Stimulated activated CD8-positive, alpha-beta memory T cell treated with anti-CD3 and anti-CD28 coated beads, Interleukin-15, amount 100 ng/mL, for 48 hours (primary cell): ENCODE measurements around the gene SLC35A5.

Experiments
- DNase-seq, 2 donors: peaks; one replicate each; pipeline ENCODE4 v3.0.0-alpha.2; 2020; ENCODE audit warnings: low read depth in 2 of 2

SLC35A5 gene

DNA sequence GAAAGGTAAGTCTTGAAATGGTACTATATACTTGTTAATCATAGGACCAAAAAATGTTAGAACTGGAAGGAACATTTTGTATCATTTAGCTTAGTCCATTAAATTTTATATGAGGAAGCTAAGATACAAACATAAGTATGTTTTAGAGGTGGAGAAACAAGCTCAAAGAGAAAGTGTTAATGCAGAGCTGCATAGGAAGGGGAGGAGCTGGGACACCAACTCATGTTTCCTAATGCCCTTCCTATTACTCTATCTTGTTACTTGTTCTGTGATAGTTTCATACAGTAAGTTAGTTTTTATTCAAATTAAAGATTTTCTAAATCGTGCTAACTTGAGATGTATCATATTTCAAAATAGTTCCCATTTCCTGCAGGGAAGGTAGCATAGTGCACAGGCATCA lies 7.4 kb downstream of the SLC35A5 start:
- DNase-seq = no peak

DNA sequence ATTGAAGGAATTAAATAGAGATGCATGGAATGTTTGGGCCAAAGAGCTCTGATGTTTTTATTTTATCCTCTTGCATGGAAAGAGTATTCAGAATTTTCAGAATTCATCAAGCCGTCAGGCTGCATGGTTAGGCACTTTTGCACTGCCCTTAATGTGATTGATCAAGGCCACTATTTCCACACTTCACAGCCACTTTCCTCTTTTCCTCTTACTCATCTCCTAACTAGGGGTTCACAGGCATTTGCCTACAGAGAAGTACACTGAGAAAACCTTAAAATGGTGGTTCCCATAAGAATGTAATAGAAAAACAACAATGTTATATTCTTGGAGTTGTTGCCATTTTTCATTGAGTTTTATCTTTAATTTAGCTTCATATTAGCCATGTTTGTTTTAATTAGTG lies 10.9 kb downstream of the SLC35A5 start:
- no peak for DNase-seq

DNA sequence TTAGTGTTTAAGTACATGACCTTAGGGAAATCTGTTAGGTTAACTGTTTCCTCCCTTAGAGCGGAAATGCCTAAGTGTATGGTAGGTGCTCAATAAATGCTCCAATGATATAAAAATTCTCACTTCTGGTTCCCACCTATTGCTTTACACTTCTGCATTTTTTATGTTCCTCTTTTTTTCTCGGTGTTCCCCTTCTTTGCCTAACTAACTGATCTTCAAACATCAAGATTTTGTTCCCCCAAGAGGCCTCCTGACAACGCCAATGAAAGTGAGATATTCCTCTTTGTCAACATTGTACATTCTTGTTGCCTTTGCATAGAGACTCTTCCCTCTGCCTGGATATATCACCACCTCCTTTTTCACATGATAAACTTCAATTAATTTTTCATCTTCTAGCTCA lies 17.4 kb downstream of the SLC35A5 start:
- DNase-seq = no peak

DNA sequence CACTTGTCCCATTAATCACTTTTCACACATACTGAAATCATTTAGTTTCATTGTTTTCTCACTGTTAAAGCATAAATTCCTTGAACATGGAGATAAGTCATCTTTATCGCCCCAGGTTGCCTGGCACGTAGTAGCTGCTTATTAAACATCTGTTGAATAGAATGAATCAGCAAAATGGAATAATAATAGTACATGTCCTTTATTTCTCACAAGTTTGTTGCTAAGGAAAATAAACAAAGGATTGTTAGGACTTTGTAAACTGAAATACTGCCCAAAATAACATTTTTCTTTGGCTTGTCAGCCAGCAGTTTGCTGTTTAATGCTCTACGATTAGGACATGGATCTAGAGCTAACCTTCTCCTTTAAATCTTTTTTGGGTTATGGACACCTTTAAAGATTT lies 17.9 kb downstream of the SLC35A5 start:
- no peak for DNase-seq

DNA sequence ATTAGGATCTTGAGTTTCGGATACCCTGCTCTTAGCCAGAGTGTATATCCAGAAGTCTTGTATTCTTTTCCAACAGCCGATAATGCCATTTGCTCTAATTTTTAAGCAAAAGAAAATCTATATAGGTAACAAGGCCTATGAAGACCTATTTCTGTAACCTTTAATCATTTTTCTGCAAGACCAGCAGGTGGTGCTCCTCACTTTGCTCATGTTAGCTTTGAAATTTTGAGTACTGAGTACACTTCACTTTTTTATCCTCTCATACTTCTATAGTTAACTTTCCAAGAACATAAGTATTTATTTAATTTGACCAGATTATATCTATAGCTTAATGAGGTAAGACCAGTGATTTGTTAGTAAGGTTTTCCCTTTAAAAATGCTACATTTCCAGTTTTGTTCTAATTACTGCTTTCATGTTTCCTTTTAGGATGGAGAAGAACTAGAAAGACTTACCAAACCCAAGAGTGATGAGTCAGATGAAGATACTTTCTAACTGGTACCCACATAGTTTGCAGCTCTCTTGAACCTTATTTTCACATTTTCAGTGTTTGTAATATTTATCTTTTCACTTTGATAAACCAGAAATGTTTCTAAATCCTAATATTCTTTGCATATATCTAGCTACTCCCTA lies 20.5 kb downstream of the SLC35A5 start:
- no peak for DNase-seq

DNA sequence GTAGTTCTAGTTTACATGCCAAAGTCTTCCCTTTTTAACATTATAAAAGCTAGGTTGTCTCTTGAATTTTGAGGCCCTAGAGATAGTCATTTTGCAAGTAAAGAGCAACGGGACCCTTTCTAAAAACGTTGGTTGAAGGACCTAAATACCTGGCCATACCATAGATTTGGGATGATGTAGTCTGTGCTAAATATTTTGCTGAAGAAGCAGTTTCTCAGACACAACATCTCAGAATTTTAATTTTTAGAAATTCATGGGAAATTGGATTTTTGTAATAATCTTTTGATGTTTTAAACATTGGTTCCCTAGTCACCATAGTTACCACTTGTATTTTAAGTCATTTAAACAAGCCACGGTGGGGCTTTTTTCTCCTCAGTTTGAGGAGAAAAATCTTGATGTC lies 21.3 kb downstream of the SLC35A5 start:
- DNase-seq = no peak

DNA sequence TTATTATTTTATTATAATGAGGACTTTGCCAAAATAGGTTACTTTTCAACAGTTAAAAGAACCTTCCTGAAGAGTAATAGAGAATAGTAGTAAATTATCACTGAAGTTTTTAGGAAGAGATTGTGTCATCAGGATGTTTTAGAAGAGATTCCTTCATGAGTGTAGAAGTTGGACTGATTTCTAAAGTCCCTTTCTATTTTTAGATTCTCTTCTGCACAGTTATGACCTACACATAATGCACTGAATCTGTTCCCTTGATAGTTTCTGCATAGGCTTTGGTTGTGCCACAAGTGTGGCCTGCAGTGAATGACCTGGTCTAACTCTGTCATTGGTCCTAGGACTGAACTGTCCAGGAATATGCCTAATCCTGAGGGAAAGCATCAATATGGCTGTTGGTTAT lies 23.9 kb downstream of the SLC35A5 start:
- DNase-seq = no peak

DNA sequence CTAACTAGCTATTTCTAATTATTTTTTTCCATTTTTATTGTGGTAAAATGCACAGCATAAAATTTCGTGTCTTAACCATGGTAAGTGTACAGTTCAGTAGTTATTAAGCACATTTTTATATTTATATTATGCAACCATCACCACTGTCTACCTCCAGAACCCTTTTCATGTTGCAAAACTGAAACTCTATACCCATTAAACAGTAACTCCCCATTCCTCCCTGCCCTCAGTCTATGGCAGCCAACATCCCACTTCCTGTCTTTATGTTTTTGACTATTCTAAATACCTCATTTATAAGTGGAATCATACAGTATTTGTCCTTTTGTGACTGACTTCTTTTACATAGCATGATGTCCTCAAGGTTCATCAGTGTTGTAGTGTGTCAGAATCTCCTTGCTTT lies 25.5 kb downstream of the SLC35A5 start:
- no peak for DNase-seq

DNA sequence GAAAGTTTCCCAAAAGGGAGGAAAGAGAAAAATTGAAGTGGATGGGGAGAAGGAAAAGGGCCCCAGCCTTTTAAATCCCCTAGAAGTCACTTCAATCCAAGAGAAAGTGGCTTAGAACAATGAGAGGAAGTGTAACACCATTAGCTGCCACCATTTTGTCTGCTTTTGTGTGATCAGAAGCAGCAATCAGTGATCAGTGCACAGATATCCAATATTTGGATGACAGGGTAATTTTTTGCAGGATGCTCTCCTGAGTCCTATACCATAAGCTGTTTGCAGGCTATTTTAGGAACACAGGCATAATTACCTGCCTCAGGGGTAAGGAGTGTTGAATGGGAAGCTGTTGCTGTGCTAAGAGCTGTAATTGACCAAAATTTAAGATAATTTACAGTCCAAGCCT lies 31.4 kb downstream of the SLC35A5 start:
- DNase-seq = no peak

DNA sequence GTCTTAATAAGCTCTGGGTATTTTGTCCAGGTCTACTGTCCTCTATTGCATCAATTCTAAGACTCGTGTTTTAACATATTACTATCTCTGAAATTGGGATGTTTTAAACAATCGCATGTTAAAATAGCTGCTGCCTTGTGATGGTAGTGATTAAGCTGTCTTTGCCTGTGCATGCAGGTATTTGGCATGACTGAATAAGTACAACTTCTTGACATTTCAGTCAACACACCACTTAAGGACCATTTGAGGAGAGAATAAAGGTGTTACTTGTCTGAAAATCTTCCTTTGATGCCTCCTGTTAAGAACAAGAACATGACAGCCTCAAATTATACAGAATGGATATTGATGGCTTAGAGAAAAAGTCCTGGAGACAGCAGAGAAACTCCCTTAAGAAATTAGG lies 33.0 kb downstream of the SLC35A5 start:
- no peak for DNase-seq

DNA sequence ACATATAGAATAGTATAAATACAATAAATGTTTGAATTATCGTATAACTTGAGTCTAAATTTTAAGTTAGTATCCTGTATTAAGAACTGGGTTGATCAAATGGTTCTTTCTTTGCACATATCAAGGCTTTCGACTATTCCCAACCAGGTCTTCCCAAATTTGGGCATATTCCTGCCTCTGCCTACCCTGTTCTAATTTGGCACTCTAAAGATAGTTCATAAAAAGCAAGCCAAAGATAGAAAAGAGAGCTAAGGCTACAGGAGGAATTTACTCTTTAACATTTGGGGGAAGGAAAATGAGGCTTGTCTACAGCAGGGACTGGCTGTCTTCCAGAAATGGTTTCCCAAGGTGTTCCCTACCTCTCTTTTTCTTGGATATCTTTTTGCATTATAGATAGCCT lies 36.1 kb downstream of the SLC35A5 start:
- DNase-seq = no peak

DNA sequence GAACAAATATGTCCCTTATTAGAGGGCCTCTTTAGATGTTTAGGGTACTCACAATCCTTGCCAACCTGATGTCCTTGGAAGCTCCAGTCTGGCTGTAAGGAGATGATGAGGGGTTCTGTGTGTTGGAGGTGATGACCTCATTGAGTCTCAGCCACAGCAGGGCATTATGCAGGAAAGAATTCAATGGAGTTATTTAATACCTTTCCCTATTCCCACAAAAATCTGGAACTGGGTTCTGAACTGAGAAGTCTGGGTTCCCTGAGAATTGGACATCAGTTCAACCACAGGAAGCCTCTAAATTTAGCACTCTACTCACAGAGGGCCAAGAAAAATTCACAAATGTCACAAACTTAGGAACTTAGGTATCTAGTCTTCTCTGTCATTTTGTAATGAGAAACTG lies 36.9 kb downstream of the SLC35A5 start:
- no peak for DNase-seq

DNA sequence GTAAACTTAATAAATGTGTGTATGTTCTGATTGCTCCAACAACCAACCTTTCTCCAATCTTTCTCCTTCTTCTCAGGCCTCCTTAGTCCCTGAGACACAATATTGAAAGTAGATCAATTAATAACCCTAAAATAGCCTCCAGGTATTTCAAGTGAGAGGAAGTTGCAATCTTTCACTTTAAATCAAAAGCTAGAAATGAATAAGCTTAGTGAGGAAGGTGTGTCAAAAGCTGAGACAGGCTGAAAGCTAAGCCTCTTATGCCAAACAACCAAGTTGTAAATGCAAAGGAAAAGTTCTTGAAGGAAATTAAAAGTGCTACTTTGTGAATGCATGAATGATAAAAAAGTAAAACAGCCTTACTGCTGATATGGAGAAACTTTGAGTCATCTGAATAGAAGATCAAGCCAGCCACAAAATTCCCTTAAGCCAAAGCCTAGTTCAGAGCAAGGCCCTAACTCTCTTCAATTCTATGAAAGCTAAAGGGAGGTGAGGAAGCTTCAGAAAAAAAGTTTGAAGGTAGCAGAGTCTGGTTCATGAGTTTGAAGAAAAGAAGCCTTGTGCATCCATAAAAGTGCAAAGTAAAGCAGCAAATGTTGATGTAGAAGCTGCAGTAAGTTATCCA lies 40.5 kb downstream of the SLC35A5 start:
- DNase-seq = no peak

DNA sequence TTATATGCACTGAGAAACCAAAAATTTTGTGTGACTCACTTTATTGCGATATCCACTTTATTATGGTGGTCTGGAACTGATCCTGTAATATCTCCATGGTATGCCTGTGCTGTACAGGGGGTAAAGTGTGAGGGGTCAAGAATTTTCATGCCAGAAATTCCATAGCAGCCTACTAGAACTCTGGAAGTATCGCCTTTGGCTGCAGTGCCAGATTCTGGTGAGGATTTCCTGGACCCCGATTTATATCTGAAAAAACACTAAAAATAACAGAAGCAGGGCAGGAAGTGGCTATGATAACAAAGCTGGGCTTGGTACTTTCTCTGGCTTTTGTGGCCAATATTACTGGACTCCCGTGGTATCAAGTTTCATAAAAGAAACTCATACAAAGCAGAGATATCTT lies 42.7 kb downstream of the SLC35A5 start:
- no peak for DNase-seq

DNA sequence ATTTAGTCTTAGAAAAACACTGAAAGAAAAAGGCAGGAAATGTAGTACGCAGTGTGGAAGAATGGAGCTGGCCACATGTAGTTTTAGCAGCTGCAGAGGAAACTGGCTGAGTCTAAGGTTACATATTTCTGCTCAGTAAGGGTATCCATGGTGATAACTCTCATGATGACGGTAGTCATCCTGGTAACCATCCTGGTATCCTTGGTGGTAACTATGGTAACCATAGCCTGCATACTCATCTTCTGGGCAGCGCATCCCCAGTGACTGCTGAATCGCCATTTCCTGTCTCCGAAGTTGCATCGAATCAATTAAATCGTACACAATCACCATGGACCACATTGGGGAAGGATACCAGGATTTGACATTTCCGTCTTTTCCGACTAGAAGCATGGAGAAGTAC lies 43.4 kb downstream of the SLC35A5 start:
- DNase-seq = no peak

DNA sequence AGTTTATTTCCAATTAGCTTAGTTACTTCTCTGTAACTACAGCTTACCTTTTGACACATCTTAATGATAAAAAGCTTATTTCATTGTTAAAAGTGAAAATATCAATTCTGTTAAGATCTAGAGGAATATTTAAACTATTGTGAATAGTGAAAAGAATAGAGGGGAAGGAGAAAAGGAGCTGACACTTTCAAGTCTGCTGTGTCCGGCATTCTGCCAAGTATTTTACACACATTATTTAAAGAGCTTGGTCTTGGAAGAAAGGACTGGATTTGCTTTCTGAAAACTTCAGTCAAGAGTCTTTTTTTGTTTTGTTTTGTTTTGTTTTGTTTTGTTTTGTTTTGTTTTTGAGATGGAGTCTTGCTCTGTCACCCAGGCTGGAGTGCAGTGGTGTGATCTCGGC lies 44.3 kb downstream of the SLC35A5 start:
- DNase-seq = no peak

DNA sequence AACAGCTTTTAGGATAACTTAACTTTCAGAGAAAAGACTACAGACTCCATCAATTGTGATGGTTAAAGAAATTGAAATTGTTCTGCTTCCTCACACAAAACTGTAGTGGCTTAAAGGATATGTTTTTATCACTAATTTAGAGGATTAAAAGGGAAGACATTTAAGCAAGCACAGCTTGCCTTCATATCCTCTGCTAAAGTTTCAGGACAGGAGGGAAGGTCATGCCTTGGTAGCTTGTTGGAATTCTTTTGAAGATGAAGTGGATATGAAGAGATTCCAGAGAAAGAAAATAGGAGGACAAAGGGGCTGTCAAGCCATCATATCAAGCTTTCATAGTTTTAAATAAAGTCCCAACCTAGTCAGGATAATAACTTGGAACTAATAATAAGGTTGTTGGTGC lies 46.0 kb downstream of the SLC35A5 start:
- DNase-seq = no peak

DNA sequence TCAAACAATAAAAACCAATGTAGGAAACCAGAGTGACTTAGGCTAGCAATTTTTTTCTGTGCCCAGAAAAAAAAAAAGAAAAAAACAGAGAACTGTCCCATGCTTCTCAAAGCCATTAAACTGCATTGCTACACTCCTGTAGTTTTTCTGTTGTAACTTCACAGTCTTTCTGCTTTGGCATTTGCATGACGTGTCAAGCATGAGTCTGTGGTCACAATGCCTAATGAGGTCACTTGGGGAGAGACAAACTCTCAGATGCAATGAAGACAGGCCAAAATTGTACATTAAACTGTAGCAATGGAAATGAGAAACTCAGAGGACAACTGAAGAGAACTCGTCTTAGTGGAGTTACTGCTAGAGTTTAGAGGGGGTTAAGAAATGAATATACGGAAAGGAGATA lies 48.3 kb downstream of the SLC35A5 start:
- DNase-seq = no peak

DNA sequence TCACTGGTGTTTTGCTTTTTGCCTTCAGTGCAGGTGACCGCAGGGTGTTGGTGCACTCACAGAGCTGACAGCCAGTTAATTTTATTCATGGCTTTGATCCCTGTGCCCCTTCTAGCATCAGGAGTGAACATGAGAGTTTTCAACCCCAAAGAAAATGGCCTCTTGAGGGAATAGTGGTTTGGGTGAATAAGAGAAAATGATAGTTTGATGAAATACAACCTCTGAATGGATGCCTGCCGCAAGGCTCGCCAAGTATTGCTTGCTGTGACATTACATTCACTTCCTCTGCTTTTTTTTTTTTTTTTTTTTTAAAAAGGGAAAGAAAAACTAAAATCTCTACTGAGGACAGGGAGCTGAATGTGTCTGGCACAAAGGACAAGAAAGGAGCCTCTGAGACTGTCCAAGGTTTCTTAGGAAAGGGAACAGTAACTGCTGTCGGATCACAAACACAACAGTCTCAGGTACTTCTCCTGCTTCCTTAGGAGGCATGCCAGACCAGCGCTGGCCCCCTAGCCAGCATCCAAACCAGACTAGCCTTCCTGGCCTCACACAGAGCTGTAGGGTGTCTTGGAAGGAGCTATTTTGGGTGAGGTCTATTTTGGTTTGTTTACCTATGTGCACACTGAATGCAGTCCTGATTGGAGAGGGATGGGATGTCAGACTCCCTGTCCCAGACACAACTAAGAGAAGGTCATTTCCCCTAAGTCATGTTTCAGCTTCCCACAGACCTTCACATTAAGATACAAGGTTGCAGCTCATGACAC lies 50.1 kb downstream of the SLC35A5 start:
- no peak for DNase-seq

DNA sequence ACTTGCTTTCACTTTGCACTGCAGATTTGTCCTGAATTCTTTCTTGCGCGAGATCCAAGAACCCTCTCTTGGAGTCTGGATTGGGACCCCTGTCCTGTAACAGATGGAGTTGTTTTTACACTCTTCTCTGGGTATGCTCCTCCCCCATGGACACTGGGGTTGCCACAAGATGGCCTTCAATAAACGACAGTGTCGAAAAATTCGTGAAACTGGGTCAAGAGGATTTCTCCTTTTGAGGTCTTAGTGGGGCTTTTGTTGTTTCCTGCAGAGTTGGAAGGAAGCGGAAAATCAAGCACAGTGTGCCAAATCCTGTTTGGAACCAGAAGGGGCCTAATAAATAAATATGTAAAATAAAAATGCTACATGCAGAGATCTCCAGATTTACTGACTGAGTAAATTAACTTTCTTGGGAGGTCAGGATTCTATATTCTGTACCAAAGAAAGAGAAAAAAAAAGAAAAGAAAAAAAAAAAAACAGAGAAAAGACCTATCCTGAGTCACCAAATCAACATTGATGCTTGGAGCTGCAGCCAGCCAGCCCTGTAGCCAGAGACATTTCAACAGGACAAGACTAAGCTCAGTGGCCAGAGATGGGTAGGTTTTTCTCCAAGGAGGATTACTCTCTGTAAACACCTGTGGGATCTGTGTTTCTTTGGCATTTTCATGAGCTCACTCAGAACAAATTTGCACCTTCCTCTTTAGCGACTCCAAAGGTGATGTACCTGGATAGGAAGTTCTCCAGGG lies 54.3 kb downstream of the SLC35A5 start:
- DNase-seq = no peak

DNA sequence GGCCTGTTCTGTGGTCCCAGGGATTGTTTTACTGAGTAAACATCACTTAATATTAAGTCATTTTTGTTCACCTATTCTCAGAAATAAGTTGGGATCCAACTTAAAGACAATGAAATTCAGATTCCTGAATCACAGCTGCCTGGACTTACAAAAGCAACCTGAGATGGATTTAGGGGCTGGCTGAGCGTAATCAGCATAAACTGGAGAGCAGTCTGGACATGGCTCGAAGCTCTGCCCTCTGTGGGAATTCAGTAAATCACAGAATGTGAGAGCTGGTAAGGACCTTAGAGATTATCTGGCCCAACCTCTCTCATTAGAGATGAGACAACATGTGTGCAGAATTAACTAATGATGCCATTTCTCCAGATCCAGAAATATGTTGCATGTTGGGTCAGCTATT lies 55.4 kb downstream of the SLC35A5 start:
- DNase-seq = no peak

DNA sequence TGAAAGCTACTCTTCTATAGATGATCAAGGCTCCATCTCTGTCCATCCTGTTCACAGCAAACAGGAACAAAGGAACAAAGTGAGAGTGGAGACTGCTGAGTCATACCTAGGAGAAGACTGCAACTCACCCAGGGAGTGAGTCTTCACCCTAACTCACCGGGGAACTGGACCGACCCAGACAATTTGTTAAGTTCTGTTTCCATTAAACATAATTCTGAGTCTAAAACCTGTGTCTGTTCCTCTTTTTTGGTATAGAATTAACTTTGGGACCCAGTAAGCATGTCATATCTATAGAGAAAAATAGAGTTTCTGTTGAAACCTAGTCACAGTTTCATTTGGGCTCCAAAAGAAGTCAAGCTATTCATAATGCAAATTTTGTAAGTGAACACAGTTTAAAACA lies 57.5 kb downstream of the SLC35A5 start:
- DNase-seq = no peak

DNA sequence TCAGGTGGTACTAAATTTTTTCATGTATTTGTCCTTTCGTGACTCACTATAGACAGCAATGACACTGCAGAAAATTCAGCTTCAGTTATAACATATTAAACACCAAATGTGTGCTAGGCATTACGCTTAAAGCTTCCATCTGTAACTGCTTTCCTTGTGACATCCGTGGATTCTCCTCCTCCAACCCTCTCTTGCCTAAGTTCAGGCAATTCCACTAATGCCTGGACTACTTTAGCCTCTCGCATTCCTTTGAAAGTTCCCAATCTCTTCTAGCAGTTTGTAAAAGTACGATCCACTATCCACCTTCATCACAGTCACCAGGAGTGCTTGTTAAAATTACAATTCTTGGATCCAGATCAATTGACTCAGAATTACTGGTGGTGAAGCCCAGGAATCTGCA lies 61.4 kb downstream of the SLC35A5 start:
- no peak for DNase-seq
